Measurements from ENCODE around the gene SLC25A43.
A peak's percentile ranks its signal among the peaks of the same experiment; 100 is the strongest.
"Not testable (repeated sequence)": the region's sequence is repeated elsewhere in the genome, so short reads cannot be mapped to it uniquely, and the experiment has no call there.

SLC25A43 gene

DNA sequence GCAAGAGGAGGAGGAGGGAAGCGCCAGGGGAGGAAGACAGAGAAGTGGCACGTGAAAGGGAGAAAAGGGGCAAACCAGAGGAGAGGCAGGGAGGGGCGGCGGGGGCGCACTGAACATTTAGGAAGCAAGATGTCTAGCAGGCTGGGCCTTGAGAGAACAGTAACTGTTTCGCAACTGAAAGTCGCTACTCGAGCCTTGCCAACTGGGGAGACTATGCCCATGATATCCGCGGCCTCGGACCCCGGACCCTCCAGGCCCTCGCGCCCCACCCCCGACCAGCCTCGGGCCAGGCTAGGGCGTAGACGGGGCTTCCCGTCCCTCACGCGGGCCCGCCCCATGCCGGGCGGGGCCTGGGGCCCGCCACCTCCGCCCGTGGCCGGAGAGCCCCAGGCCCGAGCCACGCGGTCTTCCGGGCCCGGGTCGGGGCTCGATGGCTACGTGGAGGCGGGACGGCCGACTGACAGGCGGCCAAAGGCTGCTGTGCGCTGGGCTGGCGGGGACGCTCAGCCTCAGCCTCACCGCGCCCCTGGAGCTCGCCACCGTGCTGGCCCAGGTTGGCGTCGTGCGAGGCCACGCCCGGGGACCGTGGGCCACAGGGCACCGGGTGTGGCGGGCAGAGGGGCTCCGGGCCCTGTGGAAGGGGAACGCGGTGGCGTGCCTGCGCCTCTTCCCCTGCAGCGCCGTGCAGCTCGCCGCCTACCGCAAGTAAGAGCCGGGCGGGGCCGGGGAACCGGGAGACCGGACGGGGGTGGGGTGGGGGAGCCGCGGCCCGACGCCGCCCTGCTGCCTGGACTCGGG, at the start of gene SLC25A43:
Gene SLC25A43, plus strand, starts transcription at position 363 of the 798 bp plus-strand sequence. Its CDS starts 68 bp downstream, at position 431.
- peak; percentile 51 for DNase-seq (ENCODE audit: low read depth)

DNA sequence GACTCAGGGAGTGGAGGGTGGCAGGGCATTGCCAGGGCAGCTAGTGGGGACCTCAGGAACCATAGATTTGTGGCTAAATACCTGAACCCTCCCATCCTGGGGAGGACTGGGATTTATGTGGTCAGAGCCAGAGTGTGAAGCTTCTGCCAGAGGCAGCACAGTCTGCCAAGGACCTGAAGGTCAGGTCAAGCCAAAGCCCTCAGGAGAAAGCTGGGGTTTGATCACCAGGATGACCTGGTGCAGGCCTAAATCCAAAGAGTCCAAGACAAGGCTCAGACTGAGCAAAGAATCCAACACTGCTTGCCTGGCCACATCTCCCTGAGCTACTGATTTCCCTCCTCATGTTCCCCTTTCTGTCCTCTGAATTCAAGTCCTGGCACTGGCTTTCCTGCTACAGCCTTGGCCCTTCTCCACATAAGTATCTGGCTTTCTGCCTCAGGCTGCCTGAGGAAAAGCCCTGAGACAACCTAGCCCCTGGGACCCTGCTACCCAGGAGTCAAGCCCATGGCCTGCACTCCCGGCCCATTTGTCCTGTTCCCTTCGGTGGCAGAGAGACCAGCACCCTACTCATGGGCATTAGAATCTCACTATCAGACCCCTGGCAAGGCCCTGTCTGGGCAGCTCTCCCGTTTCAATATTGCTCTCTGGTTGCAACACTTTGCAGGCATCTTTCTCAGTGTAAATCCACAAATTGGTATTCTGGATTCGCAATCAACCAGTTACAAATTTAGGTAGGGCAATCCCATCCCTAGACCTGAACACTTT, 39.3 kb upstream of the SLC25A43 start:
- no peak for DNase-seq (ENCODE audit: low read depth)

DNA sequence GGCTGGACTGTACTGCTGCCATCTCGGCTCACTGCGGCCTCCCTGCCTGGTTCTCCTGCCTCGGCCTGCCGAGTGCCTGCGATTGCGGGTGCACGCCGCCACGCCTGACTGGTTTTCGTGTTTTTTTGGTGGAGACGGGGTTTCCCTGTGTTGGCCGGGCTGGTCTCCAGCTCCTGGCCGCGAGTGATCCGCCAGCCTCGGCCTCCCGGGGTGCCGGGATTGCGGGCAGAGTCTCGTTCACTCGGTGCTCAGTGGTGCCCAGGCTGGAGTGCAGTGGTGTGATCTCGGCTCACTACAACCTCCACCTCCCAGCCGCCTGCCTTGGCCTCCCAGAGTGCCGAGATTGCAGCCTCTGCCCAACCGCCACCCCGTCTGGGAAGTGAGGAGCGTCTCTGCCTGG, 37.7 kb upstream of the SLC25A43 start:
- DNase-seq (ENCODE audit: low read depth): not testable (repeated sequence)

DNA sequence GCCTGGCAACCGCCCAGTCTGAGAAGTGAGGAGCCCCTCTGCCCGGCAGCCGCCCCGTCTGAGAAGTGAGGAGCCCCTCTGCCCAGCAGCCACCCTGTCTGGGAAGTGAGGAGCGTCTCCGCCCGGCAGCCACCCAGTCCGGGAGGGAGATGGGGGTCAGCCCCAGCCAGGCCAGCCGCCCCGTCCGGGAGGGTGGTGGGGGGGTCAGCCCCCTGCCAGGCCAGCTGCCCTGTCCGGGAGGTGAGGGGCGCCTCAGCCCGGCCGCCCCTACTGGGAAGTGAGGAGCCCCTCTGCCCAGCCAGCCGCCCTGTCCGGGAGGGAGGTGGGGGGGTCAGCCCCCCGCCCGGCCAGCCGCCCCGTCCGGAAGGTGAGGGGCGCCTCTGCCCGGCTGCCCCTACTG, 37.1 kb upstream of the SLC25A43 start:
- DNase-seq (ENCODE audit: low read depth): not testable (repeated sequence)

DNA sequence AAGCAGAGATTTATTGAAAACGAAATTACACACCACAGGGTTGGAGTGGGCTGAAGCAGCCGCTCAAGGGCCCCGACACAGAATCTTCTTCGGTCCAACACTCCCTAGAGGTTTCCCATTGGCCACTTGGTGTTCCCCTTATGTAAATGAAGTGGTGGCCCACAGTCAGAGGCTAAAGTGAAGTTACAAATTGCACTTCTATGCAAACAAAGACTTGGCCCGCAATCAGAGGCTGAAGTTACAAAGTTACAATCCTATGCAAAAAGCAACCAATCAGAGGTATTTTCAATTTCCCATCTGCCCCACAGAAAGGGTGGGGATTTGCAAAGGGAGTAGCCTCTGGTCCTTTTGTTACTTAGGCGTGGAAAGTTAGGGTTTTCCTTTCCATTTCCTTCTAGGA, 35.7 kb upstream of the SLC25A43 start:
- DNase-seq (ENCODE audit: low read depth): no peak

DNA sequence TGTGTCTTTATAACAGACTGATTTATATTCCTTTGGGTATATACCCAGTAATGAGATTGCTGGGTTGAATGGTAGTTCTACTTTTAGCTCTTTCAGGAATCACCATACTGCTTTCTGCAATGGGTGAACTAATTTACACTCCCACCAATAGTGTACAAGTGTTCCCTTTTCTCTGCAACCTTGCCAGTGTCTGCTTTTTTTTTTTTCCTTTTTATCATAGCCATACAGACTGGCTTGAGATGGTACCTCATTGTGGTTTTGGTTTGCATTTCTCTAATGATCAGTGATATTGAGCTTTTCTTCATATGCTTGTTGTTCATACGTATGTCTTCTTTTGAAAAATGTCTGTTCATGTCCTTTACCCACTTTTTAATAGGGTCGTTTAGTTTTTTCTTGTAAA, 27.3 kb upstream of the SLC25A43 start:
- not testable (repeated sequence) for DNase-seq (ENCODE audit: low read depth)

DNA sequence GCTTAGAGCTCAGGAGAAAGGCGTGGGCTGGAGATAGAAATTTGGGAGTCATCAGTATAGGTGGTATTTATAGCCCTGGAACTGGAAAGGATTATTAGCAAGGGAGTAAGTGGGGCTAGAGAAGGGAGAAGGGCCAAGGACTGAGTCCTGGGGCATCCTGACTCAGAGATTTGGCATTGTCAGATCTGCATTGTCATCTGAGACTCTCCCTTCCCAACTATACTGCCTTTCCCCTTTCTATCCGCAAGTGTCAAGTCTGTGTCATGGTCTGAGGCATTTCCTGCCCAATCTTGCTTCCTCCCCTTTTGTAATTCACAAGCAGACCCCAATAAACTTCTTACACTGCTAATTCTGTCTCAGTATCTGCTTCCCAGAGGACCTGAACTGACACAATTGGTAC, 24.4 kb upstream of the SLC25A43 start:
- peak; percentile 90 for DNase-seq (ENCODE audit: low read depth)

DNA sequence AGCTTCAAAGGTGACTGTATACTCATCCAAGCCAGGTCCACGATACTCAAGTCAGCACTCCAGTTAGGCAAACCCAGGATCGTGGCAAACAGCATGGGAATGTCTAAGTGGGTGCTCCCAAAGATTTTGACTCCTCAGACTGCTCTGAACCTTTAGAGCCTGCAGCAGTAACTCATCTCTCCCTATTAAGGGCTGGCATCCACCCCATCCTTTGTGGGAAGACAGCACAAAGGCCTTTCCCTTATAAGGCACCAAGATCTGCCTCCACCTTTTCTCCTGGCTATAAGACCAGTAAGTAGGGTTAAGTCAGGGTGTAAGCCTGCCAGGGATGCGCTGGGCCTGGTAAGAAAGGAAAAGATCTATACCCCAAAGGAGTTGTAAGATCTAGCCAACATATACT, 23.6 kb upstream of the SLC25A43 start:
- peak; percentile 83 for DNase-seq (ENCODE audit: low read depth)

DNA sequence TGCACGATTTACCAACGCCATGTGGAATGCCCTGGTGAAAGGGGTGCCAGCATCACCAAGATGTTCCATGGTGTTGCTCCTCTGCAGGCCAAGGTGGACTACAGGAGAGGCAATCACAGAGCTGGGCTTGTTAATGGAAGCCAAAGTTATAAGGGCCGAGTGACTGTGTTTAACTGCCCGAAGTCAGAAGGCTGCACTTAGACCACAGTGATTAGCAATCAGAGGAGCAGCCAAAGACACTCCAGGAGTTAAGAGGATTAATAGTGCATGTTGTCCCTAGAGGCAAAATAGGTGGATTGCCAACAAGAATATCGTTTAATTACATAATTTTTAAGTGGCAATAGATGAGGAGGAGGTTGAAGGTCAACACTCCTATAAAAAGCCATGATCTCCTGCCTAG, 22.8 kb upstream of the SLC25A43 start:
- DNase-seq (ENCODE audit: low read depth): no peak

DNA sequence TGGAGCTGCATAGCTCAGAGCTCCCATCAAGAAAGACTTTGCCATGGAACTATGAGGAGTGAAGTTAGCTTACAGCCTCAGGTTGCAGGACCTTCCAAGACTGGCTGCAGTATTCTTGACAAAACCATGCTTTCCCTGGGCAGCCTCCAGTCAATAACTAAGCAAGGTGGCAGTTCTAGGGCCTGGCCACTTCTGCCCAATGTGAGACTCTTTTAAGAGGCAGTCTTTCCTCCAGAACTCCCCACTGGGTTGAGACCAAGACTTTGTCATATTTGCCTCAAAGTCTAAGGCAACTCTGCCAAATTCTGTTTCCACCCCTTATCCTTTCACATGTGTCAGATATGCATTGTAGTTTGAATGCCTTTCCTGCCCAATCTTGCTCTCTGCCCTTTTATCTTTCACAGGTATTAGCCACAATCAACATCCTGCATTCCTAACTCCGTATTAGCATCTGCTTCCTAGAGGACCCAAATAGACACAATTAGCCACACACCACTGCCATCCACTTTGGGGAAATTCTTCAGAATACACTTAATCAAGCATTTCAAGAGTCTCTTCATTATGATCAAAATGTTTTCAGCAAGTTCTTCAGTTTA, 17.7 kb upstream of the SLC25A43 start:
- no peak for DNase-seq (ENCODE audit: low read depth)

DNA sequence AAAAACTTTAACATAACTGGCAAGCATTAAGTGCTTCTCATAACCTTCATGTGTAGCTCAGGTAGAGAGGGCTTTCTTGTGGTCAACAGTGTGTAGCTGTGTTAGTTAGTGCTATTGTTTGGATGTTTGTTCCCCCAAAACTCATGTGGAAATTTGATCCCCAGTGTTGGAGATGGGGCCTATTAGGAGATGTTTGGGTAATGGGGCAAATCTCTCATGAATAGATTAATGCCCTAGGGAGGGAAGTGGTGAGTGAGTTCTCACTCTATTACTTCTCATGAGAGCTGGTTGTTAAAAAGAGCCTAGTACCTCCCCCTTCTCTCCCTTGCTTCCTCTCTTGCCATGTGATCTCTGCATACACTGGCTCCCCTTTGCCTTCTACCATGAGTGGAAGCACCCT, 16.5 kb upstream of the SLC25A43 start:
- no peak for DNase-seq (ENCODE audit: low read depth)

DNA sequence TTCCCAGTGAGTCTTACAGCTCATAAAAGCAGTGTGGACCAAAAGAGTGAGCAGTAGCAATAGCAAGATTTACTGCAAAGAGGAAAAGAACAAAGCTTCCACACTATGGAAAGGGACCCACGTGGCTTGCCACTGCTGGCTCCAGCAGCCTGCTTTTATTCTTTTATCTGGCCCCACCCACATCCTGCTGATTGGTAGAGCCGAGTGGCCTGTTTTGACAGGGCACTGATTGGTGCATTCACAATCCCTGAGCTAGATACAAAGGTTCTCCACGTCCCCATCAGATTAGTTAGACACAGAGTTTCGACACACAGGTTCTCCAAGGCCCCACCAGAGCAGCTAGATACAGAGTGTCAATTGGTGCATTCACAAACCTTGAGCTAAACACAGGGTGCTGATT, 12.5 kb upstream of the SLC25A43 start:
- not testable (repeated sequence) for DNase-seq (ENCODE audit: low read depth)

DNA sequence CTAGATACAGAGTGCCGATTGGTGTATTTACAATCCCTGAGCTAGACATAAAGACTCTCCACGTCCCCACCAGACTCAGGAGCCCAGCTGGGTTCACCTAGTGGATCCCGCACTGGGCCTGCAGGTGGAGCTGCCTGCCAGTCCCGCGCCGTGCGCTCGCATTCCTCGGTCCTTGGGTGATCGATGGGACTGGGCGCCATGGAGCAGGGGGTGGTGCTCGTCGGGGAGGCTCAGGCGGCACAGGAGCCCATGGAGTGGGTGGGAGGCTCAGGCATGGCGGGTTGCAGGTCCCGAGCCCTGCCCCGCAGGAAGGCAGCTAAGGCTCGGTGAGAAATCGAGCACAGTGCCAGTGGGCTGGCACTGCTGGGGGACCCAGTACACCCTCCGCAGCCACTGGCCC, 11.7 kb upstream of the SLC25A43 start:
- not testable (repeated sequence) for DNase-seq (ENCODE audit: low read depth)

DNA sequence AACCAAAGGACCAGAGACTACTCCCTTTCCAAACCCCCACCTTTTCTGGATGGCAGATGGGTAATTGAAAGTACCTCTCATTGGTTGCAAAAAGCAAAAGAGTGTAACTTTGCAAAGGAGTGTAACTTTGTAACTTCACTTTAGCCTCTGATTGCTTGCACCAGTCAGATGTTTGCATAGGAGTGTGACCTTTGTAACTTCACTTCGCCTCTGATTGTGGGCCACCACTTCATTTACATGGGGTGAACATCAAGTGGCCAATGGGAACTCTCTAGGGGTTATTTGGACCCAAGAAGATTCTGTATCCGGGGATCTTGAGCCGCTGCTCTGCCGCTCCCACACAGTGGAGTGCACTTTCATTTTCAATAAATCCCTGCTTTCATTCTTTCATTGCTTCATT, 9.9 kb upstream of the SLC25A43 start:
- no peak for DNase-seq (ENCODE audit: low read depth)

DNA sequence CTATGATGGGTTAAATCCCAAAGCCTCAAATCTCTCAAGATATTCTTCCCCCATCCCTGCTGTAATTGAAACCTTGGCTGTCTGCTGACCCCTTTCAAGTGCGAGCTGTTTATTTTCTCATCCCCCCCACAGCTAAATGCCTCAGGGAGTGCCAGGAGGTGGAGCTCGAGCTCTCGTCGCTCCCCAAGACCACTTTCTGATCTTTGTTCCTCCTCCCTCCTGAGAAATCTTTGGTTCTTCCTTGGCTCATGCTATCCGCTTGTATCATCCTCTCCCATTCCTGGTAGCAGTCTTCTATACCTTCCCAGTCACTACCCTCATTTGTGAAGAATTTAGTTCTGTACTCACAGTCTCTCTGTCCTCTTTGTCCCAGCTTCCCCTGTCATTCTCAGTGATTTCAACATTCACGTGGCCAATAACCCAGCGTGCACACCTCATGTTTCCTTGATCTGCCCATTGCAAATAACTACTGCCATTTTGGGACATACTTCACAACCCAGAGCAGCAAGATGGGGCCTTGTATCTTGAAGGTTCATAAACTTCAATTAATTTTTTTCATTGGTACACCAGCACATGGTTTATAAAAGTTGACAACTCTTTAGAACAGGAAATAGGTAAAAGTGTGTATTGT, 9.2 kb upstream of the SLC25A43 start:
- no peak for DNase-seq (ENCODE audit: low read depth)

DNA sequence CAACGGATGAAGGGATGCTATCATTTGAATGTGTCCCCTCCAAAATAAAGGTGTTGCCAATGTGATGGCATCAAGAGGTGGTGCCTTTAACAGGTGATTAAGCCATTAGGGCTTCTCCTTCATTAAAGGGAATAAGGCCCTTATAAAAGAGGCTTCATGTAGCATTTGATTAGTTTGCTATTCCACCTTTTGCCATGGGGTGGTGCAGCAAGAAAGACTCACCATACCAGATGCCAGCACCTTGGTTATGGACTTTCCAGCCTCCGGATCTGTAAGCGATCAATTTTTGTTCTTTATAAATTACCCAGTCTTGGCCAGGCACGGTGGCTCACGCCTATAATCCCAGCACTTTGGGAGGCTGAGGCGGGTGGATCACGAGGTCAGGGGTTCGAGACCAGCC, 7.9 kb upstream of the SLC25A43 start:
- peak; percentile 43 for DNase-seq (ENCODE audit: low read depth)

DNA sequence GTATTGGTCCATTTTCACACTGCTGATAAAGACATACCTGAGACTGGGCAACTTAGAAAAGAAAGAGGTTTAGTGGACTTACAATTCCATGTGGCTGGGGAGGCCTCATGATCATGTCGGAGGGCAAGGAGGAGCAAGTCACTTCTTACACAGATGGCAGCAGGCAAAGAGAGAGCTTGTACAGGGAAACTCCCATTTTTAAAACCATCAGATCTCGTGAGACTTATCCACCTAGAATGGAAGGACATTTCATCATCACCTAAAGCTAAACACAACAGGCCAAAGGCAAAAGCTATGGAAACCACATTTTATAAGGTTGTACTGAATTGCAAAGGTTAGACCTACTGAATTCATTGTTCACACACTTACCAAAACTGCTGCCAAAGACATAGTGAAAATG, 6.0 kb upstream of the SLC25A43 start:
- DNase-seq (ENCODE audit: low read depth): no peak

DNA sequence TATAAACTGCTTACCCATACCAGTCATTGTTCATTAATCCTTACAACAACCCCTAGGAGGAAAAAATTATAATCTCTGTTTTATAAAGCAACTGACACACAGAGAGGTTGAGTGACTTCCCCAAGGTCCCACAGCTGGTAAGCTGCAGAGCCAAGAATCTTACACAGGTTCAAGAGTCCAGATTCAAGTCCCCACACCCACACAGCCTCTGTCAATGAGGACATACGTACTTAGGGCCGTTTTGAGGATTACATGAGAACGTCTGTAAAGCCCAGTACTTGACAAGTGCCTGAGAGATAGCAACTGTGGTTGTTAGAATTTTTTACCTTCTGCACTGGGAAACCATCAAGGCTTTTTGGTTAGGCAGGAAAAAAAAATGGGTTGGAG, 556 bp upstream of the SLC25A43 start:
- no peak for DNase-seq (ENCODE audit: low read depth)

DNA sequence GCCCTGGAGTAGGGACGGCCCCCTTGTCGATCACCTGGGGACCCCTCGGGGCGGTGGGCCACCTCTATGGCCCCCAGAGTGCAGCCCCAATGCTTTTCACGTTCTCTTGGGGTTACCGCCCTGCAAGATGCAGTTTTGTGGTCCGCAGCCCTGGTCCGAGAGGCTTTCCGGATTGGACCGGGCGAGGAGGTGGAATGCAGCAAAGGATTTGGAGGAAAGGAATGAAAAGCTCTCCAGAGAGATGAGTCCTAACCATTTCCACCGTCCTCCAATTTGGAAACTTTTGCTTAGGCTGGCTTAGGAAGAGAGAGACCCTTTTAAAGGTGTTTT, 601 bp downstream of the SLC25A43 start:
- DNase-seq (ENCODE audit: low read depth): peak; percentile 60

DNA sequence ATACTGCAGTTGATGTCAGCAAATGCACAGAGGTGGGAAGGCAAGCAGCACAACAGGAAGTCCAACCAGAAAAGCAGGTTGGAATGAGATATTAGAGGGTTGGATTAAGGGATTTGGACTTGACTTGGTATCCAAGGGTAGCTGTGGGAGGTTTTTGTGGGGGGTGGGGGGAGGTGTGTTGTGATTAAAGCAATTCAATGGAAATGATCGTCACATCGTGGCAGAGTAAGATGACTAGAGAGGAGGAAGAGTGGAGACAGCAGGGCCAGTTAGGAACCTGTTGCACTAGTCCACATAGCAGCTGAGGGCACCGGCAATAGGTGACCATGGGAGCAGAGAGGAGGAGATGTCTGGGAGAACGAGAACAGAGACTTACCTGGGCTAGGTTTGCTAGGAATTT, 2.4 kb downstream of the SLC25A43 start:
- DNase-seq (ENCODE audit: low read depth): no peak

DNA sequence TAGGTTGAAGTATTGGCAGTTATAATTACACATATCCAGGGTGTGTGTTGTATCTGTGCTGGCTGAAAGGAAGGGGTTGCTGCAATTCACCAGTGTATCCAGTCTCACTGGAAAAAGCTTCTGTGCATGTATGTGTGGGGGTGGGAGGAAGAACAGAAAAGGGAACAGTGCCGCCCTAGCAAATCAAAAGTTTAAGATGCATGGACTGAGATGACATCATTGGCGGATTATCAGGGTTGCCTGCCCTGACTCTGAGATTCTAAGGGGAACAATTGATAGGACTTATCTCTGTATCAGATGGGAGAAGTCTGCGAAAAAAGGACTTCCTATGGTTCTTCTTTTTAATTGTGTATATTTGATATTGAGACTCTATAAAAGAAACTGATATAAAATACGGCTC, 3.5 kb downstream of the SLC25A43 start:
- no peak for DNase-seq (ENCODE audit: low read depth)

DNA sequence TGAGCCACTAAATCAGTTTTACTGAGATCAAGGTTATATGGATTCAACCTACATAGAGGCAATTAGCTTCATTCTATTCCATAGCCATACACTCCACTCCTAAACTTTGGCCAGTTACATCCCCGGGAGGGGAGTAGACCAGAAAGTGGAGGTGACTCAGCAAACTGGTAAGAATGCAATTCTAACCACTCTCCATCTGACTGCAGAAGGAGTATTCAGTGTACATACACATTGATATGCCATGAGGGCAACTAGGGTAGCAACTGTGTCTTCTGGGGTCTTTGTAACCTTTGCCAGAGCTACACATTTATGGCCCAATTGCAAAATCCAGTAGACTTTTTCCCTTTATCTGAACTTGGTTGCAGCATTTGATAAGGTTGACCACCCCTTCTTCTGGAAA, 7.6 kb downstream of the SLC25A43 start:
- peak; percentile 47 for DNase-seq (ENCODE audit: low read depth)

DNA sequence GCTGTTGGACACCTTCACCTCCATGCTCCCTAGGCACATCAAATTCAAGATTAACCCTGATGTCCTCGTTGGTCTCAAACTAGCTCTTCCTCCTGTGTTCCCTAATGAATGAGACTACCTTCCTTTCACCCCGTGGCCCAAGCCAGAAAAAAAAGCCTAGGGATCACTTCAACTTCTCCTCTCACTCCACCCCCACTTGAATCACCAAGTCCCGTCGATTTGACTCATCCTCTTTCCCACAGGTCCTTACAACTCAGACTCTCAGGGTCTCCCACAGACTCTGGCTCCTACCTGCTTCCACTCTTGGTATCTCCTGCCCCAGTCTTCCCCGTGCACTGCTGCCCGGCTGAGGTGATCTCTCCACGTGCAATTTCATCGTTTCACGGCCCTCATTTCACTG, 8.5 kb downstream of the SLC25A43 start:
- peak; percentile 56 for DNase-seq (ENCODE audit: low read depth)
